Endothelial cell of umbilical vein (primary cell): ENCODE measurements around the gene SLC35G3. TPM values are rescaled to one million over a fixed set of nuclear protein-coding genes. Genes with fewer than 3 reads are reported as not detected.
"Not testable (repeated sequence)": the region's sequence is repeated elsewhere in the genome, so short reads cannot be mapped to it uniquely, and the experiment has no call there.

Experiments used
- Bru-seq: library from RNA; stranded (reverse); fragments of 400-500 nt; gene quantifications from one replicate; lab custom pipeline; 2021; lab: Mats Ljungman, UMichigan
- BruChase-seq, 2 experiments: library from RNA; stranded (reverse); fragments of 400-500 nt; gene quantifications; one replicate each; lab custom pipeline; 2021; lab: Mats Ljungman, UMichigan
- BruUV-seq: library from RNA; stranded (reverse); fragments of 400-500 nt; replicated peaks from 2 replicates; lab custom pipeline; 2021; lab: Mats Ljungman, UMichigan
- CTCF ChIA-PET: fragments of 300-600, 350-600 bp; sonication (Branson Sonifier 250); formaldehyde crosslinking; loops from one replicate; lab custom pipeline; 2021; ENCODE audit warnings: antibody characterized with exemption, inconsistent platforms; lab: Charles Lee
- POLR2A ChIA-PET: fragments of 300-600, 350-600 bp; sonication (Branson Sonifier 250); formaldehyde crosslinking; loops from one replicate; lab custom pipeline; 2021; ENCODE audit warnings: antibody characterized with exemption, inconsistent platforms; lab: Charles Lee
- DNase-seq: peaks from one replicate; pipeline ENCODE4 v3.0.0-alpha.2; 2011; ENCODE audit warnings: low read depth, low spot score
- FAIRE-seq: peaks from 2 replicates; lab custom pipeline; 2011; peaks lifted over from hg19 to GRCh38; lab: Jason Lieb, UNC
- H2AFZ ChIP-seq: 2 replicates; pipeline ENCODE4 v1.6.0; 2012; ENCODE audit warnings: low read depth, low read length, control low read depth, inconsistent platforms
- H3K27ac ChIP-seq: 2 replicates; pipeline ENCODE4 v1.5.1; 2011; ENCODE audit warnings: low read depth, mild to moderate bottlenecking, control low read depth, low read length, moderate library complexity; ENCODE audit not compliant: insufficient read depth
- H3K27me3 ChIP-seq, 2 experiments: 2 replicates each; pipeline versions ENCODE4 v1.6.0 to v1.6.1; 2011; ENCODE audit warnings: low read length in 2 of 2, mixed read lengths in 1 of 2; ENCODE audit not compliant: control insufficient read depth in 2 of 2, insufficient read depth in 2 of 2
- H3K36me3 ChIP-seq, 2 experiments: 2 replicates in 1 of 2; 3 replicates in 1 of 2; pipeline ENCODE4 v1.5.1; 2011; ENCODE audit warnings: low read length in 2 of 2, mild to moderate bottlenecking in 1 of 2, moderate library complexity in 1 of 2; ENCODE audit not compliant: control insufficient read depth in 2 of 2, insufficient read depth in 2 of 2; ENCODE audit errors: extremely low read depth in 1 of 2
- H3K4me1 ChIP-seq: 3 replicates; pipeline ENCODE4 v1.5.1; 2011; ENCODE audit warnings: mild to moderate bottlenecking, low read length; ENCODE audit not compliant: control insufficient read depth, insufficient read depth; ENCODE audit errors: extremely low read depth
- H3K4me2 ChIP-seq: 2 replicates; pipeline ENCODE4 v1.6.1; 2011; ENCODE audit warnings: low read length, control low read depth, mixed read lengths; ENCODE audit not compliant: insufficient read depth
- H3K4me3 ChIP-seq, 3 experiments: fragments of 200-600 bp in 1 of 3; sonication (generic), shearing (Covaris generic) in 1 of 3; replicated peaks in 1 of 3; 2 replicates each; pipeline ENCODE4 v1.5.1; 2011 to 2016; ENCODE audit warnings: control low read depth in 3 of 3, low read length in 3 of 3, mild to moderate bottlenecking in 2 of 3, inconsistent platforms in 1 of 3, low read depth in 1 of 3, moderate library complexity in 1 of 3; ENCODE audit not compliant: insufficient read depth in 1 of 3
- H3K79me2 ChIP-seq: 2 replicates; pipeline ENCODE4 v1.6.0; 2012; ENCODE audit warnings: low read length, inconsistent platforms; ENCODE audit not compliant: control insufficient read depth, insufficient read depth
- H3K9ac ChIP-seq: replicated peaks from 2 replicates; pipeline ENCODE3; 2011; ENCODE audit warnings: low read length, control low read depth; ENCODE audit not compliant: insufficient read depth; ENCODE audit errors: extremely low read depth
- H3K9me1 ChIP-seq: replicated peaks from 3 replicates; pipeline ENCODE4 v1.6.0; 2011; ENCODE audit warnings: mild to moderate bottlenecking, low read length; ENCODE audit not compliant: control insufficient read depth, insufficient read depth; ENCODE audit errors: extremely low read depth
- H3K9me3 ChIP-seq: replicated peaks from 2 replicates; pipeline ENCODE4 v1.5.1; 2012; ENCODE audit warnings: low read length, inconsistent platforms; ENCODE audit not compliant: control insufficient read depth, insufficient read depth
- H4K20me1 ChIP-seq: replicated peaks from 2 replicates; pipeline ENCODE3; 2011; ENCODE audit warnings: mild to moderate bottlenecking, low read length; ENCODE audit not compliant: control insufficient read depth, insufficient read depth; ENCODE audit errors: extremely low read depth
- EZH2 ChIP-seq: IDR thresholded peaks from 2 replicates; pipeline ENCODE4 v1.6.1; 2012; ENCODE audit warnings: borderline replicate concordance, low read depth, mild to moderate bottlenecking, moderate library complexity, low read length, inconsistent platforms; ENCODE audit not compliant: severe bottlenecking
- FOS ChIP-seq: IDR thresholded peaks from 2 replicates; pipeline ENCODE4 v1.6.1; 2011; ENCODE audit warnings: mild to moderate bottlenecking, low read length, moderate library complexity, borderline replicate concordance; ENCODE audit not compliant: insufficient read depth
- GATA2 ChIP-seq: IDR thresholded peaks from 2 replicates; pipeline ENCODE4 v1.7.0; 2011; ENCODE audit warnings: low read depth, mild to moderate bottlenecking, moderate library complexity, mixed read lengths, low read length; ENCODE audit not compliant: insufficient read length, insufficient read depth
- JUN ChIP-seq: IDR thresholded peaks from 2 replicates; pipeline ENCODE4 v1.6.1; 2011; ENCODE audit warnings: borderline replicate concordance, low read depth; ENCODE audit not compliant: insufficient read length, insufficient read depth
- MYC ChIP-seq: IDR thresholded peaks from one replicate; pipeline ENCODE4 v1.6.1; 2011; ENCODE audit warnings: mild to moderate bottlenecking, low read depth, low read length
- POLR2A ChIP-seq: IDR thresholded peaks from 2 replicates; pipeline ENCODE4 v1.6.1; 2012; ENCODE audit warnings: low read depth, mild to moderate bottlenecking, control low read depth, low read length
- POLR2AphosphoS5 ChIP-seq: IDR thresholded peaks from 2 replicates; pipeline ENCODE4 v1.6.1; 2012; ENCODE audit warnings: low read depth, mild to moderate bottlenecking, control low read depth, low read length, moderate library complexity; ENCODE audit not compliant: insufficient read depth
- dilution Hi-C: fragments of 300-500 bp; cut with MboI; formaldehyde crosslinking; loops from one replicate; pipeline ENCODE4 v1.15.0; 2019; ENCODE audit warnings: low sequenced_read_pairs; ENCODE audit not compliant: extremely low pct_ligation_motif_present
- intact Hi-C: fragments of 100-400 bp; cut with micrococcal nuclease; formaldehyde crosslinking; loops from one replicate; pipeline ENCODE4 v1.10.0; 2022
- long read RNA-seq: library from polyadenylated mRNA; stranded (forward); transcript quantifications from one replicate; pipeline ENCODE4 v2.0.0, GENCODE V29; 2021
- polyA minus RNA-seq, 3 experiments: library from RNA; depleted of rRNA, polyadenylated mRNA; stranded (reverse); fragments of >200 nt; gene quantifications; 1 replicate in 1 of 3; 2 replicates in 2 of 3; pipeline ENCODE4 v1.2.3, GENCODE V29; 2011
- polyA plus RNA-seq, 4 experiments: library from polyadenylated mRNA; depleted of rRNA in 3 of 4; stranded (reverse) in 3 of 4; unstranded in 1 of 4; fragments of >200 nt; gene quantifications; 2 replicates each; pipeline versions ENCODE4 v1.2.1 to v1.2.3, GENCODE V29; 2011 to 2012; ENCODE audit warnings: missing spikeins in 1 of 4
- total RNA-seq: library from RNA; stranded (reverse); gene quantifications from 2 replicates; pipeline ENCODE4 v1.2.3, GENCODE V29; 2021
- TF ChIP-seq, protein P1 (sequence below), 2 donors: IDR thresholded peaks; 1 replicate in 1 of 2; 2 replicates in 1 of 2; pipeline ENCODE4 v1.5.1; 2011; ENCODE audit warnings: low read length in 2 of 2, mild to moderate bottlenecking in 2 of 2, moderate library complexity in 2 of 2, control low read depth in 1 of 2, inconsistent platforms in 1 of 2, low read depth in 1 of 2; ENCODE audit not compliant: insufficient read depth in 1 of 2; ENCODE audit errors: extremely low read depth in 1 of 2
- TF ChIP-seq, protein P2 (sequence below): IDR thresholded peaks from 2 replicates; pipeline ENCODE4 v1.6.1; 2011; ENCODE audit not compliant: insufficient read depth, insufficient read length

SLC35G3 gene
- not detected in 2 replicates for total RNA-seq
- polyA plus RNA-seq: not detected in 2 replicates
- not detected in 2 replicates for polyA plus RNA-seq (2011; cell fraction: cytosol; rRNA removed)
- polyA plus RNA-seq (2011; cell fraction: nucleus; rRNA removed): not detected in 2 replicates
- not detected in 2 replicates for polyA plus RNA-seq (2012)
- not detected in 2 replicates for polyA minus RNA-seq
- not detected for polyA minus RNA-seq (2011; cell fraction: cytosol; rRNA and poly(A)+ RNA removed)
- polyA minus RNA-seq (2011; cell fraction: nucleus; rRNA and poly(A)+ RNA removed): not detected in 2 replicates
- Bru-seq, nascent RNA: not detected
- not detected for BruChase-seq, experiment 1, labeled RNA remaining after a 6-hour chase
- BruChase-seq, experiment 2, labeled RNA remaining after a 2-hour chase: not detected
- long read RNA-seq, partial matches to known transcripts: 0 of 1 reads
- long read RNA-seq, other reads (novel, unspliced or antisense): 0 of 1 reads

DNA sequence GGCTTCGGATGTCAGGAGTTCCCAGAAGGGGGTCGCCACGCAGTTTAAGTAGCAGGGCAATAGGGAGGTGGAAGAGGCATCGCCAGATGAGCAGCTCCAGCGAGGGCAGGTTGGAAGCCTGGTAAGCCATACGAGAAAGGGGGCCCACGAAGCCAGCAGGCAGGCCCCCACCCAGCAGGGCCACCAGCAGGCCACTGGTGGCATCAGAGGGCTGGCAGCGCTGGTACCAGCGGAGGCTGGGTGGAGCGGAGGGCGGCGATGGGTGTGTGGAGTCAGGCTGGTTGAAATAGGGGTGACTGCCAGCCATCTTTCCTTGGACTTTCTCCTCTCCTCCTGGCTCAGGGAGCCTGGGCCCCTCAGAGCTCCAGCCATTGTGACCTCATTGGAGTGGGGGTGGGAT, at the start of gene SLC35G3:
Gene SLC35G3, minus strand, starts transcription at position 393 of the 400 bp plus-strand sequence. Its CDS starts 86 bp downstream, at position 307.
- H3K9me3 ChIP-seq, DNase-seq, FAIRE-seq, H3K36me3 ChIP-seq, intact Hi-C loops, BruUV-seq, H3K4me1 ChIP-seq, POLR2A ChIA-PET, H3K79me2 ChIP-seq, CTCF ChIA-PET, H2AFZ ChIP-seq, H3K27ac ChIP-seq, H4K20me1 ChIP-seq, dilution Hi-C loops, H3K27me3 ChIP-seq, H3K9me1 ChIP-seq, H3K4me2 ChIP-seq, H3K9ac ChIP-seq, H3K4me3 ChIP-seq: not testable (repeated sequence)

DNA sequence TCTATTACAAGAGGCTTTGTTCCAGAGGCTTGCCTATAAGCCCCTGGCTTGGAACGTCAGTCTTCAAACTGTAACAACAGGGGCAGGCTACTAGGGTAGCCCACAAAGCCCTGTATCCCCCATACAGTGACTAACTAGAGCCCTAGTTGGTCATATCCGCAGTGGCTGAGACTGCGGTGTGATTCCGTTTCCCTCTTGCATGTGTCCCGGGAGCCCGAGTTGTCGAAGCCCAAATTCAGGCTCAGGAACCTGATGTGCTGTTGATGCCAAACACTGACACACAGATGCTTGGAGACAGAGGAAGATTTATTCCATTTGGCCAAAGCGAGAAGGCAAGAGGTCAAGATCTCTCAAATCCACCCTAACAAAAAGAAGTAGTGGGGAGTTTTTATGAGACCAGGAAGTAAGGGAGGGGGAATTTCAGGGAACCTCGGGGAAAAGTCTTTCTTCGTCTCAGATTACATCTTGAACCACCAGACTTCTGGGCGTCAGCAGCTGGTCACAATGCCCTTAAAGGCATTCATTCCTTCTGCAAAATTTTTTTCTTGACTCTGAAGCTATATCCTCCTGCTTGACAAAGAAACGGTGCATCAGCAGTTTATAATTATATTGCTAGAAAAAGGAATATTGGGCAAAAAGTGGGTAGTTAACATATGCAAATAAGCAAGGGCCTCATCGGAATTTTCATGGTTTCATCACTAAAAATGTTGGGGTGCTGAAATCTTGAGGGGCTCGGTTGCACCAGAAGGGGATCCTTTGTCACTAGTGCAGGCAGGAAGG, 49.6 kb upstream of the SLC35G3 start:
- peak; percentile 91 for FAIRE-seq
- H2AFZ ChIP-seq: peak overlapping the region; percentile 12
- TF ChIP-seq, protein P1, sequence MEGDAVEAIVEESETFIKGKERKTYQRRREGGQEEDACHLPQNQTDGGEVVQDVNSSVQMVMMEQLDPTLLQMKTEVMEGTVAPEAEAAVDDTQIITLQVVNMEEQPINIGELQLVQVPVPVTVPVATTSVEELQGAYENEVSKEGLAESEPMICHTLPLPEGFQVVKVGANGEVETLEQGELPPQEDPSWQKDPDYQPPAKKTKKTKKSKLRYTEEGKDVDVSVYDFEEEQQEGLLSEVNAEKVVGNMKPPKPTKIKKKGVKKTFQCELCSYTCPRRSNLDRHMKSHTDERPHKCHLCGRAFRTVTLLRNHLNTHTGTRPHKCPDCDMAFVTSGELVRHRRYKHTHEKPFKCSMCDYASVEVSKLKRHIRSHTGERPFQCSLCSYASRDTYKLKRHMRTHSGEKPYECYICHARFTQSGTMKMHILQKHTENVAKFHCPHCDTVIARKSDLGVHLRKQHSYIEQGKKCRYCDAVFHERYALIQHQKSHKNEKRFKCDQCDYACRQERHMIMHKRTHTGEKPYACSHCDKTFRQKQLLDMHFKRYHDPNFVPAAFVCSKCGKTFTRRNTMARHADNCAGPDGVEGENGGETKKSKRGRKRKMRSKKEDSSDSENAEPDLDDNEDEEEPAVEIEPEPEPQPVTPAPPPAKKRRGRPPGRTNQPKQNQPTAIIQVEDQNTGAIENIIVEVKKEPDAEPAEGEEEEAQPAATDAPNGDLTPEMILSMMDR (IDR thresholded peaks at IDR 0.05; ENCODE audit: extremely low read depth in 1 of 2, insufficient read depth in 1 of 2, low read depth in 1 of 2, low read length in 2 of 2): no peak
- no peak for TF ChIP-seq MYC
- TF ChIP-seq POLR2AphosphoS5: peak; percentile 34
- no peak for TF ChIP-seq GATA2
- TF ChIP-seq JUN: no peak
- no peak for TF ChIP-seq EZH2
- no peak for TF ChIP-seq POLR2A
- TF ChIP-seq FOS: peak; percentile 52
- TF ChIP-seq, protein P2, sequence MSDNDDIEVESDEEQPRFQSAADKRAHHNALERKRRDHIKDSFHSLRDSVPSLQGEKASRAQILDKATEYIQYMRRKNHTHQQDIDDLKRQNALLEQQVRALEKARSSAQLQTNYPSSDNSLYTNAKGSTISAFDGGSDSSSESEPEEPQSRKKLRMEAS: no peak
- H3K27ac ChIP-seq: peak overlapping the region; percentile 82
- peak; percentile 77 for DNase-seq
- H3K4me3 ChIP-seq: peak overlapping the region; percentile 52 to 68 (median 58)
- dilution Hi-C loops: no loop called here
- BruUV-seq: no TSS peak
- ChIA-PET CTCF (interaction anchor here (0.9 to 1.6 kb wide), 5 partner anchors 8 to 290 kb away, joined by 4 to 10 read pairs (median 5); no protein-coding TSS in a partner anchor), POLR2A (interaction anchor here (0.8 to 3.4 kb wide), 4 partner anchors 10 to 204 kb away, joined by 5 to 37 read pairs (median 7); partner anchors contain the start of genes SLFN11 and SLFN13)
- no peaks in the 10 kb centered on the region for H4K20me1 ChIP-seq
- peak overlapping the region; percentile 91 for H3K9ac ChIP-seq
- H3K4me1 ChIP-seq: peaks cover 27% of the 10 kb centered on the region
- no peaks in the 10 kb centered on the region for H3K9me3 ChIP-seq
- peaks cover 2% of the 10 kb centered on the region for H3K79me2 ChIP-seq
- H3K4me2 ChIP-seq: peak overlapping the region; percentile 71
- no peaks in the 10 kb centered on the region for H3K36me3 ChIP-seq
- intact Hi-C loops: loop anchor here (1.0 to 10.0 kb wide), 13 partner anchors 53 to 989 kb away; partner anchors contain the start of genes AP2B1, CCL2, CCT6B and LIG3
- H3K9me1 ChIP-seq: no peaks in the 10 kb centered on the region
- peaks cover 0 to 4% of the 10 kb centered on the region in 2 experiments for H3K27me3 ChIP-seq
